GM12865 (cell line): Measurements from ENCODE around the gene PAK2.
A peak's percentile ranks its signal among the peaks of the same experiment; 100 is the strongest.
"Not testable (repeated sequence)": the region's sequence is repeated elsewhere in the genome, so short reads cannot be mapped to it uniquely, and the experiment has no call there.

Source experiments
- DNase-seq: peaks from one replicate; pipeline ENCODE4 v3.0.0; 2010; ENCODE audit warnings: low read depth
- H3K4me3 ChIP-seq: 2 replicates; pipeline ENCODE4 v1.5.1; 2011; ENCODE audit warnings: mild to moderate bottlenecking, low read depth, low read length, control low read depth
- TF ChIP-seq, protein P1 (sequence below): IDR thresholded peaks from 2 replicates; pipeline ENCODE4 v1.5.1; 2011; ENCODE audit warnings: low read length, control low read depth, low read depth, inconsistent platforms; ENCODE audit not compliant: insufficient read depth; ENCODE audit errors: missing control alignments

The PAK2 gene

DNA sequence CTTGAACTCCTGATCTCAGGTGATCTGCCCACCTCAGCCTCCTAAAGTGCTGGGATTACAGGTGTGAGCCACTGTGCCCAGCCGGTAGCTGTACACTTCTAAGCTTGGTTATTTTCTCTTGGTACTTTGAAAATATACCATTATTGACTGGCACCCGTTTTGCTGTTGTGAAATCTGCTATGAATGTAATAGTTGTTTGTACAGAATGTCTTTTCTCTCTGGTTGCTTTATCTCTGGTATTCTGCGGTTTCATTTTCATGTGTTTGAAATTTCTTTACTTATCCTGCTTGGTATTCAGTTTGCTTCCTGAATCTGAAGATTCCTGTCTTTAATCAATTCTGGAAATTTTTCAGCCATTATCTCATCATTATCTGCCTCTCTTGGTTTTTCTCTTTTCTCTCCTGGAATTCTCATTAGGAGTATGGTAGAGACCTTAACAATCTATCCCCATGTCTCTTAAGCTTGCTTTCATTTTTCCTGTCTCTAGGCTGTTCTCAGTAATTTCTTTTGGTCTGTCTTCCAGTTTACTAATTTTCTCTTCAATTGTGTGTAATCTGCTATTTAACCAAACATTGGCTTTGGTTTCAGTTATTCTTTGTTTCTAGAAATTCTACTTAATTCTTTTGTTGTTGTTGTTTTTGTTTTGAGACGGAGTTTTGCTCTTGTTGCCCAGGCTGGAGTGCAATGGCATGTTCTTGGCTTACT is 2.8 kb upstream of the PAK2 start:
- DNase-seq: no peak
- H3K4me3 ChIP-seq: no peak overlapping the region
- TF ChIP-seq, protein P1, sequence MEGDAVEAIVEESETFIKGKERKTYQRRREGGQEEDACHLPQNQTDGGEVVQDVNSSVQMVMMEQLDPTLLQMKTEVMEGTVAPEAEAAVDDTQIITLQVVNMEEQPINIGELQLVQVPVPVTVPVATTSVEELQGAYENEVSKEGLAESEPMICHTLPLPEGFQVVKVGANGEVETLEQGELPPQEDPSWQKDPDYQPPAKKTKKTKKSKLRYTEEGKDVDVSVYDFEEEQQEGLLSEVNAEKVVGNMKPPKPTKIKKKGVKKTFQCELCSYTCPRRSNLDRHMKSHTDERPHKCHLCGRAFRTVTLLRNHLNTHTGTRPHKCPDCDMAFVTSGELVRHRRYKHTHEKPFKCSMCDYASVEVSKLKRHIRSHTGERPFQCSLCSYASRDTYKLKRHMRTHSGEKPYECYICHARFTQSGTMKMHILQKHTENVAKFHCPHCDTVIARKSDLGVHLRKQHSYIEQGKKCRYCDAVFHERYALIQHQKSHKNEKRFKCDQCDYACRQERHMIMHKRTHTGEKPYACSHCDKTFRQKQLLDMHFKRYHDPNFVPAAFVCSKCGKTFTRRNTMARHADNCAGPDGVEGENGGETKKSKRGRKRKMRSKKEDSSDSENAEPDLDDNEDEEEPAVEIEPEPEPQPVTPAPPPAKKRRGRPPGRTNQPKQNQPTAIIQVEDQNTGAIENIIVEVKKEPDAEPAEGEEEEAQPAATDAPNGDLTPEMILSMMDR: no peak

DNA sequence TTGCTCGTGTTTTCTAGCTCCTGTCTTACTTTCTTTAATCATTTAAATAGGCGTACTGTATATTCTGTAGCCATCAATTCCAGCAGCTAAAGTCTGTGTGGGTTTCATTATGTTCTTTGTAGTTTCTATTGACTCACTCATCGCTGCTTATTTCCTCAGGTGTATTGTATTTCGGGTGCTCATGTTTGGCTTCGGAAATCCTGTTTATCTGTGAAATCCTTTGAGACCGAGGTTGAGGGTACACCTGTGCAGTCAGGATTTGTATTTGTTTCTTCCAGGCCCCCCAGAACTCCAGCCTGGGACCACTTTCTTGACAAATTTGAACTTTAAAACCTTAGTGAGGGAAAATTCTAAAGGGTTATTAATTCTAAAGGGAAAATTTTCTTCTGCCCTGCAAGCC is 2.0 kb upstream of the PAK2 start:
- no peak overlapping the region for H3K4me3 ChIP-seq
- no peak for DNase-seq
- TF ChIP-seq, protein P1: no peak

DNA sequence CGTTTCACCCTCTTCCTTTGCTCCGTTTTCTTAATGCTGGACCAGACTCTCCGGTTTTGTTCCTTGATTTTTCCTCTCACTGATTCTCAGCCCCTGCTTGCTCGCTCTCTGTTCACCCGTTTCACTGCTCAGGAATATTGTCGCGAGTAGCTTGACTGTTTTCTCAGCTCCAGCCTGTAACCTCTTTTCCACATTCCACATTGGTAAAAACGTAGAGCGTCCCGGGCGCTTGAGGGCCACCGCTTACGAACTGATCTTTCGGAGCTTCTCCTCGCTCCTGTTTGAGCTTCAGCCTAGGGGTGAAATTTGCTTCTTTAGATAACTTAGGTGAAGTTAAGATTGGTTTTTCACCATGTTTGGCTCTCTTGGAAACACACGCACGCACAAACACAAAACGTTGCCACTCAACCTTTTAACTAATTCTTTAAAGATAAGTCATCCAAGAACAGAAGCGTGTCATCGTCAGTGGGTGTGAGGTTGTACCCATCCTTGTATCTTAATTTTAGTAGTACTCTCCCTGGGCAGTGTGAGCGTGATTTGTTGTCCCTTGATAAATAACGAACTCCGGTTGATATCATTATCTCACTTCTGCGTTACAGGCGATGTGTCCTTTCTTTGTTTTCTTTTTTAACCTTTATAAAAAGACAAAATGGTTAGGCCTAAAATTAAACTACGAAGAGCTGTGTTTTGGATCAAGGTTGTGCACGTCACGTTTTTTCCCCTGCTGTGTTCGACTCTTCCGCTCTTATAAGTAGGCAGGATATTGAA is 1.0 kb downstream of the PAK2 start:
- H3K4me3 ChIP-seq: peak overlapping the region; percentile 69
- TF ChIP-seq, protein P1: no peak
- DNase-seq: peak; percentile 56

DNA sequence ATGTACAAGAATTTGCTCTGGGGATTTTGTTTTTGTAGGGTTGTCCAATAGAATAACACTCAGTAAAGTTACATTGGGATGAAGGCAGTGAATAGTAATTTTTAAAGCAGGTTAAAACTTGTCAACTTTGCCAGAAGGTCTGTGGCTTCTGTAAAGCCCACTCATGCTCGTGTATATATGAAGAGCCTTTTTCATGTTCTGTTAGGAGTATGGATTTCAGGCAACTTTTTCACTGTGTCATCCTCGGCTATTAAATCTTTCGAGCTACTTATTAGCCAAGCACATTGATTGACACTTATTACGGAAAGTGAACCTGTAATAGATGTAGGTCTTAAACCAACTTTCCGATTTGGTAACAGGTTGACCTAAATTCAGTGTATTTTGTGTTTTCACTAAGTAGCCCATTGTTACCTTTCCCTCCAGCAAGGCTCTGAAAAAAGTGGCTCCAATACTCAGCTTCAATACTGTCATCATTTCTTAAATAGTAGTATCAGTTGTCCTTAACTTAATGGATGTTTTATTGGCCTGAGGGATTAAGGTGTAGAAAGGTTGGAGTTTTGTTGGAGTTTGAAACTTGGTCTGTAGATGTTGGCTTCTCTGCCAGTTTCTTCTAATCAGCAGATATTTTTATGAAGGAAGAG is 1.7 kb downstream of the PAK2 start:
- TF ChIP-seq, protein P1: no peak
- no peak for DNase-seq
- H3K4me3 ChIP-seq: peak overlapping the region; percentile 69

DNA sequence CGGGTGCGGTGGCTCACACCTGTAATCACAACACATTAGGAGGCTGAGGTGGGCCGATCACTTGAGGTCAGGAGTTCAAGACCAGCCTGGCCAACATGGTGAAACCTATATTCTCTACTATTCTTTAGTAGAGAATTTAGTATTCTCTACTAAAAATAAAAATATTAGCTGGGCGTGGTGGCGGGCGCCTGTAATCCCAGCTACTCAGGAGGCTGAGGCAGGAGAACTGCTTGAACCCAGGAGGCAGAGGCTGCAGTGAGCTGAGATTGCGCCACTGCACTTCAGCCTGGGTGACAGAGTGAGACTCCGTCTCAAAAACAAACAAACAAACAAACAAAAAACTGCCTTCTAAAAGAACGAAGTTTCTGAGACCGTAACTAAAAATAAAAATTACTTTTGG is 3.9 kb downstream of the PAK2 start:
- H3K4me3 ChIP-seq, DNase-seq: not testable (repeated sequence)

DNA sequence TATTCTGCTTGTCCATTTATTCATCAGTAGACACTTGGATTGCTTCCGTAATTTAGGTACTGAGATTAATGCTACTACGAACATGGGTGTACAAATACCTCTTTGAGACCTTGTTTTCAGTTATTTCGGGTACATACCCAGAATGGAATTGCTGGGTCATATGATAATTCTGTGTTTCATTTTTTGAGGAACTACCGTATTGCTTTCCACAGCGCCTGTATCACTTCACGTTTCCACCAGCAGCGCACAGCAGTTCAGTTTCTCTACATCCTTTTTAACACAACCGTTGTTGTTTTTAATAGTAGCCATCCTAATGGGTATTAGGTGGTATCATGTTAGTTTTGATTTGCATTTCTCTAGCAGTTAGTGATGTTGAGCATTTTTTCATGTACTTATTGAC is 9.5 kb downstream of the PAK2 start:
- no peak overlapping the region for H3K4me3 ChIP-seq
- TF ChIP-seq, protein P1: no peak
- DNase-seq: peak; percentile 42

DNA sequence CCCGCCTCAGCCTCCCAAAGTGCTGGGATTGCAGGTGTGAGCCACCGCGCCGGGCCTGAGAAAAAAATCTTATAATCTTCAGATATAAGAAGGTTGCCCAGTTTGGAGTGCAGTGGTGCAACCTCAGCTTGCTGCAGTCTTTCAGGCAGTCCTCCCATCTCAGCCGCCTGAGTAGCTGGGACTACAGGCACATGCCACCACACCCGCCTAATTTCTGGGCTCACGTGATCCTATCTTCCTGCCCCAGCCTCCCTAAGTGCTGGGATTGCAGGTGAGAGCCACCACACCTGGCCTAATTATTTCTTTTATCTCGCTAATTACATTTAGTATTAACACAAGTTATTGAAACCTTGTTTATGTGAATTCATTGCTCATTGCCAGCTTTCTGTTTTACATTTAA is 13.5 kb downstream of the PAK2 start:
- TF ChIP-seq, protein P1: no peak
- DNase-seq: no peak
- H3K4me3 ChIP-seq: no peak overlapping the region
